ENCODE results near the gene CBARP. TPM values are rescaled to one million over a fixed set of nuclear protein-coding genes. Genes with fewer than 3 reads are reported as not detected.

The CBARP gene
- total RNA-seq, 1 experiment from 2014 or later, result 23.8 TPM

GRCh38 chr19:1230783-1231489, 6.9 kb downstream of the CBARP start:
- Histone ChIP-seq H3K79me2 (ENCODE audit: insufficient read depth, low read length) (peaks cover 8% of the 10 kb centered on the region; the same call in 1 of the 2 replicates), H3K9me3 (ENCODE audit: control insufficient read depth in 1 of 2, insufficient read depth in 1 of 2, low read depth in 1 of 2, low read length in 2 of 2) (no peaks in the 10 kb centered on the region), H3K4me1 (ENCODE audit: control insufficient read depth in 1 of 2, insufficient read depth in 2 of 2, low read length in 2 of 2) (peaks cover 19 to 44% of the 10 kb centered on the region in 2 experiments), H4K20me1 (ENCODE audit: insufficient read depth) (no peaks in the 10 kb centered on the region), H3K9ac (ENCODE audit: low read length) (no peak overlapping the region), H3K4me2 (ENCODE audit: low read length) (no peak overlapping the region), H2AFZ (ENCODE audit: low read depth, low read length, poor library complexity, severe bottlenecking) (no peak overlapping the region), H3K9me2 (ENCODE audit: insufficient read depth) (no peaks in the 10 kb centered on the region), H3K27me3 (ENCODE audit: insufficient read depth, low read length) (no peaks in the 10 kb centered on the region), H3K27ac (ENCODE audit: low read depth, low read length) (no peak overlapping the region), H3K36me3 (ENCODE audit: control insufficient read depth in 1 of 2, insufficient read depth in 2 of 2, low read length in 2 of 2) (peaks cover 3 to 16% of the 10 kb centered on the region in 2 experiments; a peak in 3 of 4 replicates), H3K4me3 (replicated peaks in 1 of 2; ENCODE audit: low read depth in 1 of 2, low read length in 2 of 2) (no peak overlapping the region)
- no peak for ATAC-seq
- ChIA-PET CTCF (no interaction called here), POLR2A (no interaction called here), RAD21 (ENCODE audit: low non-redundant PET in 1 of 2, low total read pairs in 2 of 2, uncharacterized antibody in 2 of 2, unreplicated experiment in 2 of 2) (no interaction called here)
- TF ChIP-seq YY1 (IDR thresholded peaks at IDR 0.05; ENCODE audit: extremely low read depth, insufficient replicate concordance, low read depth, low read length) (no peak), ZNF274 (IDR thresholded peaks at IDR 0.05; ENCODE audit: low read depth, low read length) (no peak), CTCF (IDR thresholded peaks at IDR 0.05 in 2 of 3, conservative IDR thresholded peaks at IDR 0.05 in 1 of 3; ENCODE audit: borderline replicate concordance in 1 of 3, insufficient read depth in 1 of 3, low read depth in 2 of 3, low read length in 2 of 3) (no peak)
- intact Hi-C loops (cut with micrococcal nuclease), result no loop called here
- no peak for DNase-seq (ENCODE audit: low read depth, low spot score)
- no TSS peak for BruUV-seq (replicated peaks)
